IPS-11a (cell line): ENCODE results near the gene EEF1AKMT3.

Experiments
- H3K4me3 ChIP-seq: one replicate; pipeline ENCODE4 v1.5.1; 2013; ENCODE audit warnings: low read depth, low read length, control low read depth

The EEF1AKMT3 gene

GRCh38 chr12:57735198-57735855, 37.1 kb upstream of the EEF1AKMT3 start:
- H3K4me3 ChIP-seq: peak overlapping the region; percentile 17

GRCh38 chr12:57735952-57736740, 36.3 kb upstream of the EEF1AKMT3 start:
- peak overlapping the region; percentile 17 for H3K4me3 ChIP-seq

GRCh38 chr12:57736741-57737466, 35.5 kb upstream of the EEF1AKMT3 start:
- no peak overlapping the region for H3K4me3 ChIP-seq

GRCh38 chr12:57737467-57738460, 34.6 kb upstream of the EEF1AKMT3 start:
- peak overlapping the region; percentile 8 for H3K4me3 ChIP-seq

GRCh38 chr12:57738661-57739237, 33.7 kb upstream of the EEF1AKMT3 start, which contains the start of gene AGAP2:
TSS of gene AGAP2 (minus strand) at chr12:57738742. CDS start at chr12:57738246, 496 bp downstream.
- peak within 1 kb of the TSS; percentile 30 for H3K4me3 ChIP-seq

GRCh38 chr12:57739387-57739786, 33.0 kb upstream of the EEF1AKMT3 start:
- no peak overlapping the region for H3K4me3 ChIP-seq

GRCh38 chr12:57739914-57740538, 32.4 kb upstream of the EEF1AKMT3 start:
- H3K4me3 ChIP-seq: no peak overlapping the region

GRCh38 chr12:57740656-57741412, 31.6 kb upstream of the EEF1AKMT3 start:
- no peak overlapping the region for H3K4me3 ChIP-seq

GRCh38 chr12:57741413-57741789, 31.0 kb upstream of the EEF1AKMT3 start:
- H3K4me3 ChIP-seq: no peak overlapping the region

- no peak overlapping the region for H3K4me3 ChIP-seq
Measured at GRCh38 chr12:57741844-57742738, 30.3 kb upstream of the EEF1AKMT3 start.

GRCh38 chr12:57743769-57744168, 28.6 kb upstream of the EEF1AKMT3 start:
- H3K4me3 ChIP-seq: no peak overlapping the region

- peak overlapping the region; percentile 76 for H3K4me3 ChIP-seq
Measured at GRCh38 chr12:57744194-57744776, 28.1 kb upstream of the EEF1AKMT3 start.

- peak within 1 kb of the TSS; percentile 76 for H3K4me3 ChIP-seq
Measured at GRCh38 chr12:57744777-57745484, 27.5 kb upstream of the EEF1AKMT3 start, which contains the start of gene TSPAN31. TSS of gene TSPAN31 (plus strand) at chr12:57745039. CDS start at chr12:57745155, 116 bp downstream.

- H3K4me3 ChIP-seq: peak overlapping the region; percentile 76
Measured at GRCh38 chr12:57745485-57745881, 26.9 kb upstream of the EEF1AKMT3 start.

- H3K4me3 ChIP-seq: no peak overlapping the region
Measured at GRCh38 chr12:57746025-57746424, 26.4 kb upstream of the EEF1AKMT3 start.

- no peak overlapping the region for H3K4me3 ChIP-seq
Measured at GRCh38 chr12:57749061-57749460, 23.4 kb upstream of the EEF1AKMT3 start.
